Psoas muscle (tissue), 8 donors: Measurements from ENCODE around the gene DBH. TPM values are rescaled to one million over a fixed set of nuclear protein-coding genes. Genes with fewer than 3 reads are reported as not detected.
"Not testable (repeated sequence)": the region's sequence is repeated elsewhere in the genome, so short reads cannot be mapped to it uniquely, and the experiment has no call there.

Experiments
- ATAC-seq, 4 donors: fragments of 200-7000 bp; cut with Tn5 transposase; one replicate each; pipeline ENCODE4 v1.9.1; 2020; ENCODE audit warnings: moderate library complexity in 3 of 4, mild to moderate bottlenecking in 2 of 4
- DNase-seq, 2 donors: peaks; one replicate each; pipeline ENCODE4 v3.0.0-alpha.2; 2020
- H3K27ac ChIP-seq: fragments of 200-600 bp; one replicate; pipeline ENCODE4 v1.8.0; 2022
- H3K27me3 ChIP-seq, 3 donors: fragments of 200-600 bp in 1 of 3; one replicate each; pipeline versions ENCODE4 v1.6.1 to v1.8.0; 2013 to 2022; ENCODE audit warnings: low read length in 2 of 3, mild to moderate bottlenecking in 2 of 3, moderate library complexity in 1 of 3; ENCODE audit not compliant: insufficient read depth in 3 of 3
- H3K36me3 ChIP-seq, 2 donors: fragments of 200-600 bp in 1 of 2; one replicate each; pipeline versions ENCODE4 v1.6.1 to v1.8.0; 2013 to 2022; ENCODE audit warnings: low read depth in 1 of 2, mild to moderate bottlenecking in 1 of 2, moderate library complexity in 1 of 2; ENCODE audit not compliant: insufficient read depth in 1 of 2
- H3K4me1 ChIP-seq: fragments of 200-600 bp; one replicate; pipeline ENCODE4 v1.8.0; 2022
- H3K4me3 ChIP-seq: fragments of 200-600 bp; one replicate; pipeline ENCODE4 v1.8.0; 2022; ENCODE audit warnings: mild to moderate bottlenecking
- H3K9me3 ChIP-seq: fragments of 200-600 bp; one replicate; pipeline ENCODE4 v1.8.0; 2022
- WGBS, 3 donors: extraction: QIAGEN DNeasy Blood & Tissue Kit; methylation state at CpG; one replicate each; pipeline versions ENCODE4 v1.1.6 to v1.1.7; 2013; 5-methylcytosine and 5-hydroxymethylcytosine counted together
- intact Hi-C, 2 donors: fragments of 100-400 bp; cut with DNase I; formaldehyde crosslinking; loops; one replicate each; pipeline versions ENCODE4 v1.11.0 to v1.14.2; 2022
- polyA plus RNA-seq, 3 donors: library from polyadenylated mRNA; stranded (reverse); fragments of 200-250 nt; gene quantifications; one replicate each; pipeline ENCODE4 v1.2.3, GENCODE V29; 2013
- total RNA-seq, 4 donors: library from RNA; stranded (reverse); fragmentation: NEBNext Ultra II Directional in 2 of 4; extraction: Animal tissue kit (Norgen Biotek cat#: 25700) in 2 of 4; gene quantifications; one replicate each; pipeline versions ENCODE4 v1.2.1 to v1.2.4, GENCODE V29; 2021 to 2023
- TF ChIP-seq, protein P1 (sequence below): fragments of 200-600 bp; IDR thresholded peaks from one replicate; pipeline ENCODE4 v1.8.0; 2022; ENCODE audit warnings: antibody characterized with exemption
- donor health status: healthy with polysubstance abuse.
- donor health status: DM: no; HTN: no; CAD: no; lungs with moderate emphysema.
- donor health status: Bipolar disorder and iron deficiency.
- donor health status: healthy.
- donor health status: DM: yes; HTN: yes; CAD: no.
- donor health status: DM: no; HTN: no; CAD: no.
- donor health status: DM: no; HTN: no; CAD: no.
- donor health status: DM: yes; HTN: yes; CAD: no.

DBH gene
- total and polyA plus RNA-seq, 7 donors: 0.01 to 0.30 (median 0.05) TPM; not detected in 3

GRCh38 chr9:133671371-133671770 lies 35.2 kb downstream of the DBH start:
- Histone ChIP-seq H3K36me3 (no peaks in the 10 kb centered on the region), H3K9me3 (no peaks in the 10 kb centered on the region), H3K27me3 (peaks cover 0 to 6% (median 5%) of the 10 kb centered on the region in 3 donors), H3K27ac (no peak overlapping the region), H3K4me3 (no peak overlapping the region), H3K4me1 (no peaks in the 10 kb centered on the region)
- TF ChIP-seq, protein P1, sequence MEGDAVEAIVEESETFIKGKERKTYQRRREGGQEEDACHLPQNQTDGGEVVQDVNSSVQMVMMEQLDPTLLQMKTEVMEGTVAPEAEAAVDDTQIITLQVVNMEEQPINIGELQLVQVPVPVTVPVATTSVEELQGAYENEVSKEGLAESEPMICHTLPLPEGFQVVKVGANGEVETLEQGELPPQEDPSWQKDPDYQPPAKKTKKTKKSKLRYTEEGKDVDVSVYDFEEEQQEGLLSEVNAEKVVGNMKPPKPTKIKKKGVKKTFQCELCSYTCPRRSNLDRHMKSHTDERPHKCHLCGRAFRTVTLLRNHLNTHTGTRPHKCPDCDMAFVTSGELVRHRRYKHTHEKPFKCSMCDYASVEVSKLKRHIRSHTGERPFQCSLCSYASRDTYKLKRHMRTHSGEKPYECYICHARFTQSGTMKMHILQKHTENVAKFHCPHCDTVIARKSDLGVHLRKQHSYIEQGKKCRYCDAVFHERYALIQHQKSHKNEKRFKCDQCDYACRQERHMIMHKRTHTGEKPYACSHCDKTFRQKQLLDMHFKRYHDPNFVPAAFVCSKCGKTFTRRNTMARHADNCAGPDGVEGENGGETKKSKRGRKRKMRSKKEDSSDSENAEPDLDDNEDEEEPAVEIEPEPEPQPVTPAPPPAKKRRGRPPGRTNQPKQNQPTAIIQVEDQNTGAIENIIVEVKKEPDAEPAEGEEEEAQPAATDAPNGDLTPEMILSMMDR: no peak
- ATAC-seq (no peak), DNase-seq (no peak)
- intact Hi-C loops: no loop called here
- WGBS, 3 donors: 87 to 96% (median 93%) methylated on average over 21 of the region's 21 CpGs

DNA sequence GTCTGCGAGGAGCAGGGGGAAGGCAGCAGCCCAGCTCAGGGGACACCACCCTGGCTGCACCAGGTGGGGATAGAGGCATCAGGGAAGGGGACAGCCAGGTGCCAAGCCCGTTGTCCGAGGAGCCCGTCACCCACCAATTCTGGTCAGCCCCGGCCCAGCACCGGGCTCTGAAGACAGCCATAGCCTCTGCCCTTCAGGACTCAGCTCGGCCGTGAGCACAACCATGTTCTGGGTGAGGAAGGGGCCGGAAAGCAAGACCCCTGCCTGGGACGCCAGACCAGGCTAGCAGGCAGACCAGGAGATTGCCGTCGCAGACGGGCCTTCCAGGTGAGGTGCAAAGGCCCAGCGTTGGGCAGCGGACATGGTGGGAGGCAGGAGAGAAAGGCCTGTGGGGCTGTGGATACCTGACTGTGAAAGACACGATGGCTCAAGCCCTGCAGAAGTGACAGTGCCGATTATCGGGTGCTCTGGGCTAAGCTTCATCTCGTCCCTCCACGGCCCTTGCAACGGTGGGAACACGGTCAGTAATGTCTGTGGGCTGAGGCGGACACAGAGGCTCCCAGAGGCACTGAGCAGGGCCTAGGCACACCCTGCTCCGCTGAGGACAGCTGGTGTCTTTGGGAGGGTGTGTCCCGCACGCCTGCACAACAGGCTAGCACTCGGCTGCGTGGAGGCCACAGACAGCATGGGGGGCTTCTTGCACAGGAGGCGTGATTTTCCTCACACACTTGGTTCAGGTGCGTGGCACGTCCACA lies 36.5 kb downstream of the DBH start:
- Histone ChIP-seq H3K4me3 (no peak overlapping the region), H3K9me3 (no peaks in the 10 kb centered on the region), H3K27ac (no peak overlapping the region), H3K4me1 (no peaks in the 10 kb centered on the region), H3K36me3 (no peaks in the 10 kb centered on the region), H3K27me3 (peaks cover 0 to 8% (median 5%) of the 10 kb centered on the region in 3 donors)
- TF ChIP-seq, protein P1: no peak
- intact Hi-C loops: no loop called here
- DNase-seq (no peak), ATAC-seq (no peak)
- WGBS, 3 donors: 88 to 92% (median 89%) methylated on average over 31 of the region's 31 CpGs

- Histone ChIP-seq H3K4me1 (no peaks in the 10 kb centered on the region), H3K27ac (no peak overlapping the region), H3K4me3 (no peak overlapping the region), H3K9me3 (no peaks in the 10 kb centered on the region), H3K36me3 (no peaks in the 10 kb centered on the region), H3K27me3 (peaks cover 0 to 8% (median 2%) of the 10 kb centered on the region in 3 donors)
- intact Hi-C loops: no loop called here
- no peak for ATAC-seq
- TF ChIP-seq, protein P1: no peak
- 79 to 84% (median 82%) methylated on average over 9 of the region's 9 CpGs for WGBS, 3 donors
- DNase-seq: peak; percentile 10 to 36
Observed at GRCh38 chr9:133673258-133673655, 37.1 kb downstream of the DBH start.

- no peak overlapping the region for H3K4me3 ChIP-seq
- intact Hi-C loops: no loop called here
- ATAC-seq (no peak), DNase-seq (peak; percentile 3 to 12)
- no peaks in the 10 kb centered on the region for H3K4me1 ChIP-seq
- no peaks in the 10 kb centered on the region for H3K36me3 ChIP-seq
- TF ChIP-seq, protein P1: no peak
- H3K27ac ChIP-seq: no peak overlapping the region
- peaks cover 0 to 8% (median 2%) of the 10 kb centered on the region in 3 donors for H3K27me3 ChIP-seq
- 94 to 97% (median 95%) methylated on average over 14 of the region's 14 CpGs for WGBS, 3 donors
- no peaks in the 10 kb centered on the region for H3K9me3 ChIP-seq
Observed at GRCh38 chr9:133674091-133674490, 37.9 kb downstream of the DBH start.

- H3K27me3 ChIP-seq, H3K36me3 ChIP-seq, DNase-seq, ATAC-seq, H3K9me3 ChIP-seq, H3K4me1 ChIP-seq, H3K27ac ChIP-seq, H3K4me3 ChIP-seq, intact Hi-C loops: not testable (repeated sequence)
- 97 to 99% (median 98%) methylated on average over 3 of the region's 3 CpGs for WGBS, 3 donors
Observed at GRCh38 chr9:133675796-133676195, 39.6 kb downstream of the DBH start.
